Pancreas (tissue), 10 donors: Measurements from ENCODE around the gene MAPKAP1. TPM values are rescaled to one million over a fixed set of nuclear protein-coding genes. Genes with fewer than 3 reads are reported as not detected.

ENCODE experiments used
- ATAC-seq, 4 donors: fragments of 200-7000 bp; cut with Tn5 transposase; one replicate each; pipeline versions ENCODE4 v1.8.0 to v1.9.1; 2020; ENCODE audit warnings: mild to moderate bottlenecking in 4 of 4, moderate library complexity in 4 of 4
- DNase-seq, 6 donors: peaks; one replicate each; pipeline ENCODE4 v3.0.0-alpha.2; 2020
- FAIRE-seq: peaks from 2 replicates; lab custom pipeline; 2012; peaks lifted over from hg19 to GRCh38; lab: Jason Lieb, UNC
- H3K27ac ChIP-seq, 4 donors: fragments of 200-600 bp; sonication (generic); 1 replicate in 3 of 4; 2 replicates in 1 of 4; pipeline versions ENCODE4 v1.5.0 to v1.8.0; 2020
- H3K27me3 ChIP-seq, 4 donors: fragments of 200-600 bp; one replicate each; pipeline ENCODE4 v1.8.0; 2021
- H3K36me3 ChIP-seq, 3 donors: fragments of 200-600 bp; sonication (generic) in 1 of 3; one replicate each; pipeline versions ENCODE4 v1.5.0 to v1.8.0; 2020 to 2021
- H3K4me1 ChIP-seq, 3 donors: fragments of 200-600 bp; one replicate each; pipeline ENCODE4 v1.8.0; 2021
- H3K4me3 ChIP-seq, 4 donors: fragments of 200-600 bp; sonication (generic) in 2 of 4; one replicate each; pipeline versions ENCODE4 v1.5.0 to v1.8.0; 2020 to 2021
- H3K9me3 ChIP-seq, 4 donors: fragments of 200-600 bp; one replicate each; pipeline ENCODE4 v1.8.0; 2021
- WGBS, 2 donors: extraction: QIAGEN DNeasy Blood & Tissue Kit; methylation state at CpG; one replicate each; pipeline ENCODE4 v1.1.7; 2013; 5-methylcytosine and 5-hydroxymethylcytosine counted together
- intact Hi-C, 3 donors: fragments of 100-400 bp; cut with DNase I; formaldehyde crosslinking; loops; one replicate each; pipeline versions ENCODE4 v1.11.1 to v1.14.2; 2022
- polyA plus RNA-seq, 2 donors: library from polyadenylated mRNA; stranded (reverse); fragments of 200-250 nt; gene quantifications; one replicate each; pipeline ENCODE4 v1.2.3, GENCODE V29; 2013
- total RNA-seq, 6 donors: library from RNA; stranded (reverse); fragmentation: NEBNext Ultra II Directional in 4 of 6; extraction: Animal tissue kit (Norgen Biotek cat#: 25700) in 4 of 6; gene quantifications; one replicate each; pipeline versions ENCODE4 v1.2.1 to v1.2.4, GENCODE V29; 2021 to 2023
- TF ChIP-seq, protein P1 (sequence below), 4 donors: fragments of 200-600 bp; sonication (generic) in 3 of 4; IDR thresholded peaks; one replicate each; pipeline versions ENCODE4 v1.5.0 to v1.8.0; 2021; ENCODE audit warnings: antibody characterized with exemption in 4 of 4
- donor health status: healthy with polysubstance abuse.
- donor health status: DM: no; HTN: no; CAD: no; lungs with moderate emphysema.
- donor health status: DM: no; HTN: no; CAD: no.
- donor health status: control.
- donor health status: control.
- donor health status: Bipolar disorder and iron deficiency.
- donor health status: DM: yes; HTN: yes; CAD: no.
- donor health status: DM: no; HTN: no; CAD: no.
- donor health status: DM: no; HTN: no; CAD: no.
- donor health status: DM: yes; HTN: yes; CAD: no.

MAPKAP1 gene
- total and polyA plus RNA-seq, 8 donors = 18.7 to 42.0 (median 30.4) TPM

DNA sequence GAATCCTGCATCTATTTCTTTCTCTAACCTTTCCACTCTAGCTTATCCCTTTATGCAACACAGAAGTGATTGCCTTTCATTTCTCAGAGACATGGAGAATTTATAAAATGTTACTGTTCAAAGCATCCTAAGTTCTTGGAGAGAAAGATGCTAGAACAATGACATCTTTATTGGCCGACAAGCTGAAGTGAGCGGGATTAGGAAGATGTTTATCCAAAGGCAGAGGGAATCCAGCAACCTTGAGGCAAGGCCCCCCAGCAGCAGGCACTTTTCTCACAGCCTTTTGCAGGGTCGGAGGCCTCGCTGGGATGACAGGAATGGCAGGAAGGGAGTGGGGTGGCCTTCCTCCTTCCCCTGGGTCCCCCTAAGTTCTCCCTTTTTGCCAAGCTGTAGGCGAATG lies 240.6 kb downstream of the MAPKAP1 start:
- DNase-seq (no peak), FAIRE-seq (no peak), ATAC-seq (no peak)
- no peak overlapping the region for H3K4me3 ChIP-seq
- no peaks in the 10 kb centered on the region for H3K4me1 ChIP-seq
- no peaks in the 10 kb centered on the region for H3K9me3 ChIP-seq
- no peaks in the 10 kb centered on the region for H3K27me3 ChIP-seq
- H3K27ac ChIP-seq = no peak overlapping the region
- no peaks in the 10 kb centered on the region for H3K36me3 ChIP-seq
- 87 to 90% methylated on average over 5 of the region's 5 CpGs for WGBS, 2 donors
- TF ChIP-seq, protein P1, sequence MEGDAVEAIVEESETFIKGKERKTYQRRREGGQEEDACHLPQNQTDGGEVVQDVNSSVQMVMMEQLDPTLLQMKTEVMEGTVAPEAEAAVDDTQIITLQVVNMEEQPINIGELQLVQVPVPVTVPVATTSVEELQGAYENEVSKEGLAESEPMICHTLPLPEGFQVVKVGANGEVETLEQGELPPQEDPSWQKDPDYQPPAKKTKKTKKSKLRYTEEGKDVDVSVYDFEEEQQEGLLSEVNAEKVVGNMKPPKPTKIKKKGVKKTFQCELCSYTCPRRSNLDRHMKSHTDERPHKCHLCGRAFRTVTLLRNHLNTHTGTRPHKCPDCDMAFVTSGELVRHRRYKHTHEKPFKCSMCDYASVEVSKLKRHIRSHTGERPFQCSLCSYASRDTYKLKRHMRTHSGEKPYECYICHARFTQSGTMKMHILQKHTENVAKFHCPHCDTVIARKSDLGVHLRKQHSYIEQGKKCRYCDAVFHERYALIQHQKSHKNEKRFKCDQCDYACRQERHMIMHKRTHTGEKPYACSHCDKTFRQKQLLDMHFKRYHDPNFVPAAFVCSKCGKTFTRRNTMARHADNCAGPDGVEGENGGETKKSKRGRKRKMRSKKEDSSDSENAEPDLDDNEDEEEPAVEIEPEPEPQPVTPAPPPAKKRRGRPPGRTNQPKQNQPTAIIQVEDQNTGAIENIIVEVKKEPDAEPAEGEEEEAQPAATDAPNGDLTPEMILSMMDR (IDR thresholded peaks at IDR 0.05) = no peak
- intact Hi-C loops = no loop called here

DNA sequence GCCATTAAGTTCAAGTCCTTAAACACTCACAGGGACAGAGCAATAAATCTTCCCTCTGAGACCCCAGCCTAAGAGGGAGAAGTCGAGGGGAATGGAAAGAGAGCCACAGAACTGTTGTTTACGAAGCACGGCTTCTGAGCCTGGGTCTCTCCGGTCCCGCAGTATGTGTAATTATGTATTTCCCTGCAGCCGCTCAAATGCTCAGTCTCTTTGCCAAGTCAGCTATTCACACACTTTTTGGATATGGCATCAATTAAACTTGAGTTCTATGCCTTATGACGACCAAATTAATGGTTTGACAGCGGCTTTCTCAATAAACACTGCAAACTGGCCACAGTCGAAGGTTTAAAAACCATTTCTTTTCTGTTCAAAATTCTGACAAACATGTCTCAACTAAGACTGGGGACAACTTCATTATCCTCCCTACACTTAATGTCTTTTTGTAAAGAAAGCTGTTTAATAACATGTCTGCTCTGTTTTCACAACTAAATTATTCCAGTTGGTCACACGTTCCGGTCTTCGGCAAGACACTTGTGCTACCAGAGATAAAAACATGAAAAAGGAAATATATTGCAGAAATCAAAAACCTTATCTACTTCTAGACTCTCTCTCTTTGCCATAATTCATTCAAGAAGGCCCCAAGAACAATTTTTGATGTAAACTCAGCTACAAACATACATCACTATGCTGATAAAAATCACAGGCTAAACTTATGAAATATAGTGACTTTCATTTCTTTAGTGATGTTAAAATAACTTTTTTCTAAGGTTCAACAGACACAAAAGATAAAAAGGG lies 242.2 kb downstream of the MAPKAP1 start:
- FAIRE-seq = no peak
- ATAC-seq = no peak
- no peaks in the 10 kb centered on the region for H3K4me1 ChIP-seq
- no peak for DNase-seq
- no peak overlapping the region for H3K4me3 ChIP-seq
- no peaks in the 10 kb centered on the region for H3K9me3 ChIP-seq
- TF ChIP-seq, protein P1 (IDR thresholded peaks at IDR 0.05) = no peak
- H3K36me3 ChIP-seq = no peaks in the 10 kb centered on the region
- H3K27ac ChIP-seq = no peak overlapping the region
- WGBS, 2 donors = 92 to 96% methylated on average over 12 of the region's 12 CpGs
- H3K27me3 ChIP-seq = no peaks in the 10 kb centered on the region
- intact Hi-C loops = no loop called here

DNA sequence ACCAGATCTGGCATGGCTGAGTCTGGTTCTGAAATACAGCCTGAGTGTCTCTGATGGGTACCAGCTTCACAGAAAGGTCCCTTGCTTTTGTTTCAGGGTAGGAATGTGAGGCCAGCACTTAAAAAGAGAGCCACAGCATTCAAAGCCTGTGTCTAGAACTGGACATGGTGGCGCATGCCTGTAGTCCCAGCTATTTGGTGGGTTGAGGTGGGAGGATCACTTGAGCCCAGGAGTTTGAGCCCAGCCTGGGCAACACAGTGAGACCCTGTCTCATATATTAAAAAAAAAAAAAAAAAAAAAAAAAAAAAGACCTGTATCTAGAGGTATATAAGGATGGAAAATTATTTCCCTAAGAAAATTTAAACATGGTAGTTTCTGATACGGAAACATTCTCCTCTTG lies 243.1 kb downstream of the MAPKAP1 start:
- 96 to 99% methylated on average over 2 of the region's 2 CpGs for WGBS, 2 donors
- DNase-seq (no peak), ATAC-seq (no peak), FAIRE-seq (no peak)
- no peak overlapping the region for H3K27ac ChIP-seq
- no peaks in the 10 kb centered on the region for H3K27me3 ChIP-seq
- no peaks in the 10 kb centered on the region for H3K4me1 ChIP-seq
- H3K4me3 ChIP-seq = no peak overlapping the region
- intact Hi-C loops = no loop called here
- no peaks in the 10 kb centered on the region for H3K9me3 ChIP-seq
- TF ChIP-seq, protein P1 (IDR thresholded peaks at IDR 0.05) = no peak
- H3K36me3 ChIP-seq = no peaks in the 10 kb centered on the region

DNA sequence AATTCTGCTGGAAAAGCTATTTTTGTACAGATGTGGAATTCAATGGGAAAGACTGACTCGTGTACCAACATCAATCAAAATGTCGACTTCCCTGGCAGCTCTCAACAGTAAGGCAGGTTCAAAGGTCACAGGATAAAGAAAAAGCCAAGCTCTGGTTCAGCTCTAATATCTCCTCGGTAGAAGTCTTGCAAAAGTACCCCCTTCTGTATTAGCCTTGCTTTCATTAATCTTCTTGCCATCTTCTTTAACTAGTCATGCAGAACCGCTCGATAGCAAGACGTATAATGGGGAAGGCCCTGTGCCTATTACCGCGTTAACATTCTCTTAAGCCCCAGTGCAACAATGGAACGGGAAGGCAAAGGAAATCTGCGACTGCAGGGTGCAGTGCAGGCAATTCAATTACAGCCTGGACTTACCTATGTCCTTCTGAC lies 244.1 kb downstream of the MAPKAP1 start:
- TF ChIP-seq, protein P1 (IDR thresholded peaks at IDR 0.05) = no peak
- DNase-seq (no peak), ATAC-seq (no peak), FAIRE-seq (no peak)
- intact Hi-C loops = no loop called here
- no peaks in the 10 kb centered on the region for H3K9me3 ChIP-seq
- H3K4me1 ChIP-seq = no peaks in the 10 kb centered on the region
- no peak overlapping the region for H3K4me3 ChIP-seq
- no peaks in the 10 kb centered on the region for H3K36me3 ChIP-seq
- H3K27me3 ChIP-seq = no peaks in the 10 kb centered on the region
- no peak overlapping the region for H3K27ac ChIP-seq
- WGBS, 2 donors = 64 to 65% methylated on average over 10 of the region's 10 CpGs

DNA sequence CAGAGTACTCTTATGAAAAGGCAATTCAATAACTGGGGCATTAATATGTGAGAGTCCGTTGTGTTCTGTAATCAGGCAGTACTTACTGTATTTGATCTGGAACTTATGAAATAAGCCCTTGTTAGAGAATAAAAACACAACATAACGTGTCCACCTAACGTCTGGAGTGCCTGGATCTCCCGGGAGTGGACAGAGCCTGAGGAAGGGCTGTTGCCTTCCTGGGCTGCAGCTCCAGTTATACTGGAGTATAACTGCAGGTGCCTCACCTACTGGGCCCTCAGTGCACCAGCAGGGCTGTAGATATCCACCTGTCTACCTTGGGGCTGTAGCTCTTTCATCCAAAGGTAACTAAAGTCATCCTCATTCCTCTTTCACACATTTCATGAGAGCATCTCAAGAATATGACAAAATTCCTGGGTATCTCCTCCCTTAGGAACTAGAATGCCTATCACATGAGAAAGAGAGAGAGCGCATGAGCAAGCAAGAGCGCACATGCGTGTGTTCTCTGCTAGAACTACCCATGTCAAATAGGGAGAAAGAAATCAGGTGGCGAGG lies 245.3 kb downstream of the MAPKAP1 start:
- H3K4me1 ChIP-seq = no peaks in the 10 kb centered on the region
- H3K9me3 ChIP-seq = no peaks in the 10 kb centered on the region
- no peak for DNase-seq
- H3K36me3 ChIP-seq = no peaks in the 10 kb centered on the region
- no peak for ATAC-seq
- no peak overlapping the region for H3K27ac ChIP-seq
- no peak overlapping the region for H3K4me3 ChIP-seq
- TF ChIP-seq, protein P1 (IDR thresholded peaks at IDR 0.05) = no peak
- WGBS, 2 donors = 90 to 93% methylated on average over 8 of the region's 8 CpGs
- FAIRE-seq = no peak
- no peaks in the 10 kb centered on the region for H3K27me3 ChIP-seq
- intact Hi-C loops = no loop called here
